ENCODE results near the gene TNRC18.

DNA sequence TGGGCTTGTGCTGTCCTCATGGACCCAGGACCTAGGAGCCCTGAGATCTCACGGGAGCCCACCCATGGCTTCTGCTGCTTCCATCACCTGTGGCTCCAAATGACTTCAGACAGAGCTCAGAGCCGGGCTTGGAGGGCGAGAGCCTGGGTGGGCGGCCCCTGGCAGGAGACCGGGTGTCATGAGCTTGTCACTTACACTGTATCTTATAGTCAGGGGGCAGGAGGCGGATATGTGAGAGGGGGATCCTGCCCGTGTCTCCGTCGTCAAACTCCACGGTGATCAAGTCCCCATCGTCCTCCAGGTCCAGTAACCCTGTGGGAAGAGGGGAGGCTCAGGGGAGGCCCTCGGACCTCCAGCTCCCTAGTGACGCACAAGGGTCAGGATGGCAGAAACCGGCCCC lies 107.9 kb downstream of the TNRC18 start:
- TF ChIP-seq ZNF699 (CRISPR knock-in tag; IDR thresholded peaks at IDR 0.05; ENCODE audit: insufficient replicate concordance) (no peak), FOXP1 (CRISPR knock-in tag; IDR thresholded peaks at IDR 0.05) (no peak), MYC (IDR thresholded peaks at IDR 0.05; ENCODE audit: low read depth, low read length) (no peak), MYC (CRISPR knock-in tag; IDR thresholded peaks at IDR 0.05; ENCODE audit: borderline replicate concordance, low read depth) (no peak), FOXA1 (IDR thresholded peaks at IDR 0.05; ENCODE audit: borderline replicate concordance) (no peak), NCOA6 (IDR thresholded peaks at IDR 0.05) (no peak), ZNF408 (CRISPR knock-in tag; IDR thresholded peaks at IDR 0.05; ENCODE audit: low read depth) (no peak), BRF1 (IDR thresholded peaks at IDR 0.05; ENCODE audit: borderline replicate concordance, extremely low read depth, insufficient read length) (no peak), MEIS2 (IDR thresholded peaks at IDR 0.05; ENCODE audit: partially characterized antibody) (no peak), ZNF311 (CRISPR knock-in tag; IDR thresholded peaks at IDR 0.05) (no peak)
- TF ChIP-seq, protein P1, sequence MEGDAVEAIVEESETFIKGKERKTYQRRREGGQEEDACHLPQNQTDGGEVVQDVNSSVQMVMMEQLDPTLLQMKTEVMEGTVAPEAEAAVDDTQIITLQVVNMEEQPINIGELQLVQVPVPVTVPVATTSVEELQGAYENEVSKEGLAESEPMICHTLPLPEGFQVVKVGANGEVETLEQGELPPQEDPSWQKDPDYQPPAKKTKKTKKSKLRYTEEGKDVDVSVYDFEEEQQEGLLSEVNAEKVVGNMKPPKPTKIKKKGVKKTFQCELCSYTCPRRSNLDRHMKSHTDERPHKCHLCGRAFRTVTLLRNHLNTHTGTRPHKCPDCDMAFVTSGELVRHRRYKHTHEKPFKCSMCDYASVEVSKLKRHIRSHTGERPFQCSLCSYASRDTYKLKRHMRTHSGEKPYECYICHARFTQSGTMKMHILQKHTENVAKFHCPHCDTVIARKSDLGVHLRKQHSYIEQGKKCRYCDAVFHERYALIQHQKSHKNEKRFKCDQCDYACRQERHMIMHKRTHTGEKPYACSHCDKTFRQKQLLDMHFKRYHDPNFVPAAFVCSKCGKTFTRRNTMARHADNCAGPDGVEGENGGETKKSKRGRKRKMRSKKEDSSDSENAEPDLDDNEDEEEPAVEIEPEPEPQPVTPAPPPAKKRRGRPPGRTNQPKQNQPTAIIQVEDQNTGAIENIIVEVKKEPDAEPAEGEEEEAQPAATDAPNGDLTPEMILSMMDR (IDR thresholded peaks at IDR 0.05 in 2 of 3, conservative IDR thresholded peaks at IDR 0.05 in 1 of 3; ENCODE audit: insufficient read depth in 2 of 3, low read depth in 1 of 3, low read length in 3 of 3), result no peak
- TF ChIP-seq, protein P2, sequence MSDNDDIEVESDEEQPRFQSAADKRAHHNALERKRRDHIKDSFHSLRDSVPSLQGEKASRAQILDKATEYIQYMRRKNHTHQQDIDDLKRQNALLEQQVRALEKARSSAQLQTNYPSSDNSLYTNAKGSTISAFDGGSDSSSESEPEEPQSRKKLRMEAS (CRISPR knock-in tag; IDR thresholded peaks at IDR 0.05), result no peak
